Naive B cell (primary cell): Measurements from ENCODE around the gene DPP6. TPM values are rescaled to one million over a fixed set of nuclear protein-coding genes. Genes with fewer than 3 reads are reported as not detected.
"Not testable (repeated sequence)": the region's sequence is repeated elsewhere in the genome, so short reads cannot be mapped to it uniquely, and the experiment has no call there.

Experiments used
- ATAC-seq, 2 donors: fragments of 150-1000 bp; cut with Tn5 transposase; 2 replicates each; pipeline ENCODE4 v1.10.0; 2021; ENCODE audit warnings: low read depth in 2 of 2, mild to moderate bottlenecking in 2 of 2, moderate library complexity in 2 of 2
- DNase-seq: peaks from one replicate; pipeline ENCODE4 v3.0.0; 2022
- H3K27ac Mint-ChIP-seq, 6 donors: one replicate each; pipeline ENCODE4 v1.8.0; 2020 to 2022; ENCODE audit warnings: mild to moderate bottlenecking in 6 of 6, mixed read lengths in 6 of 6, moderate library complexity in 5 of 6, inconsistent platforms in 2 of 6
- H3K27me3 Mint-ChIP-seq, 3 donors: one replicate each; pipeline ENCODE4 v1.8.0; 2021 to 2022; ENCODE audit warnings: mixed read lengths in 3 of 3, mild to moderate bottlenecking in 1 of 3
- H3K36me3 Mint-ChIP-seq, 2 donors: one replicate each; pipeline ENCODE4 v1.8.0; 2020 to 2022; ENCODE audit warnings: mixed read lengths in 2 of 2, inconsistent platforms in 1 of 2, mild to moderate bottlenecking in 1 of 2
- H3K4me1 Mint-ChIP-seq, 3 donors: one replicate each; pipeline ENCODE4 v1.8.0; 2020 to 2022; ENCODE audit warnings: mixed read lengths in 3 of 3, inconsistent platforms in 1 of 3, mild to moderate bottlenecking in 1 of 3, moderate library complexity in 1 of 3
- H3K4me3 Mint-ChIP-seq, 8 donors: one replicate each; pipeline ENCODE4 v1.8.0; 2020 to 2022; ENCODE audit warnings: mild to moderate bottlenecking in 8 of 8, mixed read lengths in 8 of 8, moderate library complexity in 8 of 8, inconsistent platforms in 2 of 8
- H3K9me3 Mint-ChIP-seq, 7 donors: one replicate each; pipeline ENCODE4 v1.8.0; 2020 to 2022; ENCODE audit warnings: mixed read lengths in 7 of 7, mild to moderate bottlenecking in 5 of 7, inconsistent platforms in 2 of 7, moderate library complexity in 1 of 7
- polyA plus RNA-seq, 6 donors: library from polyadenylated mRNA; unstranded; fragments of 300-500 nt; fragmentation: Illumina TruSeq; gene quantifications; one replicate each; pipeline ENCODE4 v1.2.3, GENCODE V29; 2021; ENCODE audit warnings: low read depth in 6 of 6

DPP6 gene
- polyA plus RNA-seq, 6 donors from 2014 or later = not detected

- Mint-ChIP-seq H3K4me3 (peak overlapping the region in 1 of 8 donors; percentile 1), H3K4me1 (no peaks in the 10 kb centered on the region), H3K9me3 (peaks cover 0 to 10% (median 8%) of the 10 kb centered on the region in 7 donors), H3K27me3 (peaks cover 0 to 3% (median 0%) of the 10 kb centered on the region in 3 donors), H3K27ac (no peak overlapping the region), H3K36me3 (no peaks in the 10 kb centered on the region)
- no peak for ATAC-seq
- no peak for DNase-seq
Observed at GRCh38 chr7:154677454-154677853, 625.3 kb downstream of the DPP6 start.

GRCh38 chr7:154678001-154678550 is 625.9 kb downstream of the DPP6 start:
- peaks cover 1 to 10% (median 8%) of the 10 kb centered on the region in 7 donors for H3K9me3 Mint-ChIP-seq
- H3K27ac Mint-ChIP-seq, H3K4me1 Mint-ChIP-seq, ATAC-seq, H3K27me3 Mint-ChIP-seq, H3K4me3 Mint-ChIP-seq, DNase-seq, H3K36me3 Mint-ChIP-seq: not testable (repeated sequence)

- Mint-ChIP-seq H3K4me3 (peak overlapping the region in 1 of 8 donors; percentile 8), H3K27me3 (peaks cover 0 to 3% (median 0%) of the 10 kb centered on the region in 3 donors), H3K36me3 (no peaks in the 10 kb centered on the region), H3K9me3 (peaks cover 1 to 21% (median 5%) of the 10 kb centered on the region in 7 donors), H3K4me1 (no peaks in the 10 kb centered on the region), H3K27ac (no peak overlapping the region)
- DNase-seq (no peak), ATAC-seq (no peak)
Observed at GRCh38 chr7:154679379-154680053, 627.3 kb downstream of the DPP6 start.

GRCh38 chr7:154680894-154681659 is 628.9 kb downstream of the DPP6 start:
- Mint-ChIP-seq H3K36me3 (no peaks in the 10 kb centered on the region), H3K4me3 (no peak overlapping the region), H3K27ac (no peak overlapping the region), H3K27me3 (no peaks in the 10 kb centered on the region), H3K9me3 (peaks cover 0 to 16% (median 2%) of the 10 kb centered on the region in 7 donors), H3K4me1 (no peaks in the 10 kb centered on the region)
- DNase-seq = no peak
- no peak for ATAC-seq

- H3K27me3 Mint-ChIP-seq = no peaks in the 10 kb centered on the region
- no peak for DNase-seq
- no peak overlapping the region for H3K4me3 Mint-ChIP-seq
- H3K4me1 Mint-ChIP-seq = no peaks in the 10 kb centered on the region
- no peak overlapping the region for H3K27ac Mint-ChIP-seq
- peaks cover 0 to 16% (median 2%) of the 10 kb centered on the region in 7 donors for H3K9me3 Mint-ChIP-seq
- ATAC-seq = no peak
- no peaks in the 10 kb centered on the region for H3K36me3 Mint-ChIP-seq
Observed at GRCh38 chr7:154682003-154682402, 629.8 kb downstream of the DPP6 start.

- Mint-ChIP-seq H3K27ac (no peak overlapping the region), H3K27me3 (no peaks in the 10 kb centered on the region), H3K9me3 (peaks cover 0 to 14% (median 2%) of the 10 kb centered on the region in 7 donors), H3K4me3 (no peak overlapping the region), H3K4me1 (no peaks in the 10 kb centered on the region), H3K36me3 (no peaks in the 10 kb centered on the region)
- ATAC-seq (no peak), DNase-seq (no peak)
Observed at GRCh38 chr7:154684666-154685563, 632.7 kb downstream of the DPP6 start.

GRCh38 chr7:154685564-154685901 is 633.3 kb downstream of the DPP6 start:
- H3K4me3 Mint-ChIP-seq = no peak overlapping the region
- DNase-seq = no peak
- no peak for ATAC-seq
- H3K27ac Mint-ChIP-seq = no peak overlapping the region
- no peaks in the 10 kb centered on the region for H3K27me3 Mint-ChIP-seq
- no peaks in the 10 kb centered on the region for H3K4me1 Mint-ChIP-seq
- H3K36me3 Mint-ChIP-seq = no peaks in the 10 kb centered on the region
- H3K9me3 Mint-ChIP-seq = peaks cover 0 to 14% (median 2%) of the 10 kb centered on the region in 7 donors

- H3K4me3 Mint-ChIP-seq = no peak overlapping the region
- peaks cover 0 to 14% (median 2%) of the 10 kb centered on the region in 7 donors for H3K9me3 Mint-ChIP-seq
- no peaks in the 10 kb centered on the region for H3K36me3 Mint-ChIP-seq
- DNase-seq (no peak), ATAC-seq (no peak)
- H3K27ac Mint-ChIP-seq = no peak overlapping the region
- no peaks in the 10 kb centered on the region for H3K27me3 Mint-ChIP-seq
- no peaks in the 10 kb centered on the region for H3K4me1 Mint-ChIP-seq
Observed at GRCh38 chr7:154686305-154686704, 634.1 kb downstream of the DPP6 start.

GRCh38 chr7:154688952-154689351 is 636.8 kb downstream of the DPP6 start:
- DNase-seq (no peak), ATAC-seq (no peak)
- Mint-ChIP-seq H3K27me3 (no peaks in the 10 kb centered on the region), H3K4me3 (no peak overlapping the region), H3K4me1 (no peaks in the 10 kb centered on the region), H3K36me3 (no peaks in the 10 kb centered on the region), H3K27ac (no peak overlapping the region), H3K9me3 (peaks cover 0 to 7% (median 0%) of the 10 kb centered on the region in 7 donors)

- ATAC-seq (no peak), DNase-seq (no peak)
- Mint-ChIP-seq H3K27me3 (no peaks in the 10 kb centered on the region), H3K9me3 (peaks cover 0 to 6% (median 0%) of the 10 kb centered on the region in 7 donors), H3K4me1 (no peaks in the 10 kb centered on the region), H3K4me3 (no peak overlapping the region), H3K36me3 (no peaks in the 10 kb centered on the region), H3K27ac (peak overlapping the region in 1 of 6 donors; percentile 28)
Observed at GRCh38 chr7:154690411-154690810, 638.2 kb downstream of the DPP6 start.

- Mint-ChIP-seq H3K27me3 (no peaks in the 10 kb centered on the region), H3K9me3 (peaks cover 0 to 7% (median 0%) of the 10 kb centered on the region in 7 donors), H3K4me3 (no peak overlapping the region), H3K36me3 (no peaks in the 10 kb centered on the region), H3K27ac (no peak overlapping the region), H3K4me1 (no peaks in the 10 kb centered on the region)
- DNase-seq (no peak), ATAC-seq (no peak)
Observed at GRCh38 chr7:154693661-154694060, 641.5 kb downstream of the DPP6 start.

- Mint-ChIP-seq H3K4me3 (no peak overlapping the region), H3K27me3 (no peaks in the 10 kb centered on the region), H3K36me3 (no peaks in the 10 kb centered on the region), H3K27ac (no peak overlapping the region), H3K9me3 (peaks cover 0 to 10% (median 2%) of the 10 kb centered on the region in 7 donors), H3K4me1 (no peaks in the 10 kb centered on the region)
- ATAC-seq (no peak), DNase-seq (no peak)
Observed at GRCh38 chr7:154695836-154696235, 643.6 kb downstream of the DPP6 start.

- H3K4me3 Mint-ChIP-seq = no peak overlapping the region
- no peaks in the 10 kb centered on the region for H3K4me1 Mint-ChIP-seq
- H3K36me3 Mint-ChIP-seq = no peaks in the 10 kb centered on the region
- DNase-seq = no peak
- H3K9me3 Mint-ChIP-seq = peaks cover 0 to 15% (median 7%) of the 10 kb centered on the region in 7 donors
- H3K27me3 Mint-ChIP-seq = no peaks in the 10 kb centered on the region
- no peak overlapping the region for H3K27ac Mint-ChIP-seq
- no peak for ATAC-seq
Observed at GRCh38 chr7:154696556-154696955, 644.4 kb downstream of the DPP6 start.
